Immature natural killer cell (primary cell): ENCODE data around the gene AFF2. TPM values are rescaled to one million over a fixed set of nuclear protein-coding genes. Genes with fewer than 3 reads are reported as not detected.

ENCODE experiments used
- DNase-seq, 3 donors: peaks; one replicate each; pipeline ENCODE4 v3.0.0; 2022; ENCODE audit warnings: mixed read lengths in 1 of 3
- H3K27ac Mint-ChIP-seq, 6 donors: one replicate each; pipeline ENCODE4 v1.8.0; 2020; ENCODE audit warnings: mixed read lengths in 6 of 6, mild to moderate bottlenecking in 5 of 6, inconsistent platforms in 4 of 6, moderate library complexity in 3 of 6
- H3K27me3 Mint-ChIP-seq, 3 donors: one replicate each; pipeline ENCODE4 v1.8.0; 2020 to 2021; ENCODE audit warnings: low read depth in 3 of 3, mild to moderate bottlenecking in 3 of 3, mixed read lengths in 3 of 3, moderate library complexity in 3 of 3, inconsistent platforms in 1 of 3
- H3K36me3 Mint-ChIP-seq, 3 donors: one replicate each; pipeline ENCODE4 v1.8.0; 2020; ENCODE audit warnings: mixed read lengths in 3 of 3, inconsistent platforms in 2 of 3, mild to moderate bottlenecking in 2 of 3
- H3K4me1 Mint-ChIP-seq, 2 donors: one replicate each; pipeline ENCODE4 v1.8.0; 2020; ENCODE audit warnings: inconsistent platforms in 2 of 2, mild to moderate bottlenecking in 2 of 2, mixed read lengths in 2 of 2, moderate library complexity in 1 of 2
- H3K4me3 Mint-ChIP-seq, 5 donors: one replicate each; pipeline ENCODE4 v1.8.0; 2020; ENCODE audit warnings: mild to moderate bottlenecking in 5 of 5, mixed read lengths in 5 of 5, inconsistent platforms in 3 of 5, moderate library complexity in 3 of 5
- H3K9me3 Mint-ChIP-seq, 6 donors: one replicate each; pipeline ENCODE4 v1.8.0; 2020; ENCODE audit warnings: mild to moderate bottlenecking in 6 of 6, mixed read lengths in 6 of 6, inconsistent platforms in 4 of 6, moderate library complexity in 3 of 6
- polyA plus RNA-seq, 3 donors: library from polyadenylated mRNA; unstranded; fragments of 300-500 nt; fragmentation: Illumina TruSeq; gene quantifications; one replicate each; pipeline ENCODE4 v1.2.3, GENCODE V29; 2021

AFF2 gene
- polyA plus RNA-seq, 3 donors from 2014 or later: not detected

DNA sequence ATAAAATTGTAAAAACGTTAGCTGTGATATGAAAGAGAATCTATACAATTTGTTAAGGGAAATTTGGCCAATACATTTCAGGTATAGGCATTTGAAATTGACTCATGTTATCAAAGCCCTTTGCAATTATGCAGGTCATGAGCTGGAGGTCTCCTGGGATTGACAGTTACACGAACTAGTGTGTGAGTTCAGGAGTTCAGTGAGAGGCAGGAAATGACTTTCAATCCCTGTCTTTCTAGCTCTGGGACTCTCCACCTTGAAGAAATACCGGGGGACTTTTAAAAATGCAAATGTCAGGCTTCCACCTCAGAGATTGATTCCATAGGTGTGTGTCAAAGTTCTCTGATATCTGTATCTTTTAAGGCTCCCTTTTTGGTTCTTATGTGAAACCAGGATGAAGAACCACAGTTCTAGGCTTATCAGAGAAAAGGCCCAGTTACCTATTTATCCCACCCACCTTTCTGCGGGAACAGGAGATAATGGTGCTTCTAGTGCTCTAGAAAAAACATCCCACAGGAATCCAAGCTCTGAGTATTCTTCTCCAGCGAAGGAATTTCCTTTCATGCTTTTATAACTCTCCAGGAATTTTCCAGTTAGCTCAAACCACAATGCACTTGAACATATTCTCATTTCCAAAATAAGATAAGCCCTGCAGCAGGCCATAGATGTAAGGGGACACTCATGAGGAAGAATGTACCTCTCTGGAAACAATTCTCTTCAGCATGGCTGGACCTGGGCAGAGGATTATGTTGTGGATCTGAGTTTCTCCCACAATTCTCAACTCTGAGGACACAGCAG is 503.6 kb downstream of the AFF2 start:
- Mint-ChIP-seq H3K27me3 (peaks cover 0 to 3% (median 2%) of the 10 kb centered on the region in 3 donors), H3K4me3 (no peak overlapping the region), H3K36me3 (no peaks in the 10 kb centered on the region), H3K27ac (no peak overlapping the region), H3K4me1 (no peaks in the 10 kb centered on the region), H3K9me3 (no peaks in the 10 kb centered on the region)
- DNase-seq: no peak

- Mint-ChIP-seq H3K9me3 (no peaks in the 10 kb centered on the region), H3K4me3 (no peak overlapping the region), H3K4me1 (no peaks in the 10 kb centered on the region), H3K27ac (no peak overlapping the region), H3K27me3 (peaks cover 0 to 3% (median 2%) of the 10 kb centered on the region in 3 donors), H3K36me3 (no peaks in the 10 kb centered on the region)
- no peak for DNase-seq
Measured at GRCh38 chrX:149004936-149005335, 504.5 kb downstream of the AFF2 start.

- DNase-seq: no peak
- H3K27ac Mint-ChIP-seq: no peak overlapping the region
- no peaks in the 10 kb centered on the region for H3K4me1 Mint-ChIP-seq
- no peaks in the 10 kb centered on the region for H3K36me3 Mint-ChIP-seq
- no peak overlapping the region for H3K4me3 Mint-ChIP-seq
- no peaks in the 10 kb centered on the region for H3K9me3 Mint-ChIP-seq
- peaks cover 0 to 3% (median 2%) of the 10 kb centered on the region in 3 donors for H3K27me3 Mint-ChIP-seq
Measured at GRCh38 chrX:149006235-149006634, 505.8 kb downstream of the AFF2 start.

DNA sequence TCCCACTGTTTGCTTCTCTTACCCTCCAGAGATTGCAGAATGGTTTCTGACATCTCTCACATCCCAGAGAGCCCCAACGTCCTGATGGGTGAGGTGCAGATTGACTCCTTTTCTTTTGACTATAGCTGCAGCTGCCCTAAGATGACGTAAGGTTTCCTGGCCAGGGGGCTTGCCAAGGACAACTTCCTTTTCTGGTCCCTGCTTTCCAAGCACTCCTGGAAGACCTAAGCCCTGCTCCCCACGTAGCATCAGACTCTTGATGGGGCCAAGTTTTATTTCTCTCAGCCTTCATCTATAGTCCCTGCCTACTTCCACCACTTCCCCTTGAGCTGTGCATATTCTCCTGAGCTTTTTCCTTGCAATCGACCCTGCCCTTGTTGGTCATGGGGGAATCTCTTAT is 507.0 kb downstream of the AFF2 start:
- Mint-ChIP-seq H3K4me1 (no peaks in the 10 kb centered on the region), H3K27ac (no peak overlapping the region), H3K4me3 (no peak overlapping the region), H3K27me3 (peaks cover 0 to 3% (median 0%) of the 10 kb centered on the region in 3 donors), H3K9me3 (no peaks in the 10 kb centered on the region), H3K36me3 (no peaks in the 10 kb centered on the region)
- no peak for DNase-seq

DNA sequence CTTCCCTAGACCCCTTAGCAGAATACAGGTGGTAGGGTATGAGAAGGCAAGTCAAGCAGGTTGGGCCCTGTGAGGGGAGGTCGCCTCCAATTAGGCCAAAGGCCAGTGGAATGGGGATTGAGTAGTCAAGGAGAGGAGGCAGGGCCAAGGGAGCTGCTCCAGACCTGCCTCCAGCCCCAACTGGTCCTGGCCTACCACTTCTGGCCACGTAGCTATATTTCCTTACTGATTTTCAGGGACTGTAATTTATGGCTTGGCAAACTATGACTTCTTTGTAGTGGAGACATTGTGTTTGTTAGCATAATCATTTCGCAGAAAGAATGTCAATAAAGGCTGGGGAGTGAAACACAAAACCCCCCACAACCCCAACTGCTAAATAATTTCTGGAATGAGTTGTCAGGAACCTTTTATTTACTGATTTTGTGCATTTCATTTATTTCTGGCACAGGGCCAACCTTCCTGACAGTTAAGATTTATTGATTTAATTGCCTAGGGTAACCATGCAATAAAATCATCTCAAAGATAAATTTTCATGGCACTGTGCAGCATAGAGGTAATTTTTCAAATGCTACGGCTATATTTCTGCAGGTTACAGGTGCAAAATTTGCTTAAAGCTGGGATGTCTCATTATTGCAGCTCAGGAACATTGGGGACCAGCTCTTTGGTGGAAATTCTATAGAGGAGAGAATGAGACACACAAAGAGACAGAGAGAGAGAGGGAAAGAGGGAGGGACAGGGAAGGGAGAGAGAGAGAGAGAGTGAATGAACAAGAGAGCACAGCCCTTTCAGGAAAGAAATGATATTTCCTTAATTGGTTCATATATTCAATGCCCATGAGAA is 509.8 kb downstream of the AFF2 start:
- DNase-seq: no peak
- no peak overlapping the region for H3K27ac Mint-ChIP-seq
- no peaks in the 10 kb centered on the region for H3K9me3 Mint-ChIP-seq
- no peaks in the 10 kb centered on the region for H3K4me1 Mint-ChIP-seq
- H3K4me3 Mint-ChIP-seq: no peak overlapping the region
- peaks cover 0 to 1% (median 0%) of the 10 kb centered on the region in 3 donors for H3K27me3 Mint-ChIP-seq
- H3K36me3 Mint-ChIP-seq: no peaks in the 10 kb centered on the region

DNA sequence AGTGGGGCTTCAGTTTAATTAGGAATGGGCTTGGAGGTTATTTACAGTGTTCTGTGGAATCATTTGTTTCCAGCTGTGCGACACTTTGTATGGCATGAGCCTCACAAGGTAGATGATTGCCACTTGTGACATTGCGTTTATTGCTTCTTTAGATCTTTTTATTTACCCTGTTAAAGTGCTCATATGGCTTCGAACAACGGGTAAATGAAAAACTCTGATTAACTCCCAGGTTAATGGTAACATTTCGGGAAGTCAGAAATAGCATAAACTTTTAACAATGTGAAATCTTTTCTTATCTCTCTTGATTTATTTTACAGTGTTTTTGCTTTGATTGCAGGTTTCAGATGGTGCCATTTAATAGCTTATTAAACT is 510.4 kb downstream of the AFF2 start:
- Mint-ChIP-seq H3K9me3 (no peaks in the 10 kb centered on the region), H3K36me3 (no peaks in the 10 kb centered on the region), H3K27me3 (peaks cover 0 to 1% (median 0%) of the 10 kb centered on the region in 3 donors), H3K4me3 (no peak overlapping the region), H3K27ac (no peak overlapping the region), H3K4me1 (no peaks in the 10 kb centered on the region)
- no peak for DNase-seq

GRCh38 chrX:149013081-149013480 is 512.7 kb downstream of the AFF2 start:
- DNase-seq: no peak
- no peaks in the 10 kb centered on the region for H3K9me3 Mint-ChIP-seq
- H3K4me3 Mint-ChIP-seq: no peak overlapping the region
- peaks cover 0 to 1% (median 0%) of the 10 kb centered on the region in 3 donors for H3K27me3 Mint-ChIP-seq
- no peaks in the 10 kb centered on the region for H3K36me3 Mint-ChIP-seq
- no peak overlapping the region for H3K27ac Mint-ChIP-seq
- no peaks in the 10 kb centered on the region for H3K4me1 Mint-ChIP-seq

DNA sequence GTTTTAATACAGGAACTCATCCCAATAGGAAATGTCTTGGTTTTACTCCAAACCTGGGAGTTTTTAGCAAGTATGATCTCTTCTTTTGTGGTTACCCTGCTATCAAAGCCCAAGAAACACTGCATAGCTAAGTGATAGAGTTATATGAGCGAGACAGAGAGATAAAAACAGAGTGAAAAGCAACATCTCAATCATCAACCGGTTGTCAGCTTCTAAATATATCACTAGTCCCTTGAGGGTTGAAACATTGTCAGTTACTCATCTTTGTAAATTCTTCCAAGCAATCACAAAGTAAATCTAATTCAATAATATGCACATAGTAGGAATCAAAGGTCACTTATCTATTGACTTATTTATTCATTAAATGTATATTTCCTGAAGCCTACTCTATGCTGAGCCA is 520.7 kb downstream of the AFF2 start:
- no peak overlapping the region for H3K4me3 Mint-ChIP-seq
- H3K27me3 Mint-ChIP-seq: peaks cover 0 to 6% (median 2%) of the 10 kb centered on the region in 3 donors
- no peak for DNase-seq
- no peaks in the 10 kb centered on the region for H3K36me3 Mint-ChIP-seq
- H3K9me3 Mint-ChIP-seq: peaks cover 0 to 9% (median 3%) of the 10 kb centered on the region in 6 donors
- H3K4me1 Mint-ChIP-seq: no peaks in the 10 kb centered on the region
- H3K27ac Mint-ChIP-seq: no peak overlapping the region

GRCh38 chrX:149022485-149022884 is 522.1 kb downstream of the AFF2 start:
- peaks cover 0 to 6% (median 2%) of the 10 kb centered on the region in 3 donors for H3K27me3 Mint-ChIP-seq
- H3K4me1 Mint-ChIP-seq: no peaks in the 10 kb centered on the region
- peaks cover 0 to 9% (median 3%) of the 10 kb centered on the region in 6 donors for H3K9me3 Mint-ChIP-seq
- no peak overlapping the region for H3K4me3 Mint-ChIP-seq
- no peaks in the 10 kb centered on the region for H3K36me3 Mint-ChIP-seq
- H3K27ac Mint-ChIP-seq: no peak overlapping the region
- DNase-seq: no peak

DNA sequence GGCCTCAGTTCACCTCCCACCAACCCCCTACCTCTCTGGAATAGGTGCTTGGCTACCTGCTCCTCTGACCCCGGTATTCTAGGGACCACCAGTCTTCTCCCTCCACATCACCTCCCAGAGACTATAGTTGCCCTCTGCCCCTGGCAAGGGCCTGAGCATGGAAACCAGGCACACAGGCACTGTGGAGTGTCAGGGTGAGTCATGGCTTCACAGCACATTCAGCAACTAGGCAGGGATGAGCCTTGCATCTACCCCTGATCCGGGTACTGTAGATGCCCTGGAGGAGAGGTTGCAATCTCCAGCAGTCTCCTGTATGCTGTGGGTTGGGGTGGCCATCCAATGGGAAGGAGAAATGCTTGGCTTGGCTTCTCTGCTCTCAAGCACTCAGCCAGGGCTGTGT is 532.0 kb downstream of the AFF2 start:
- Mint-ChIP-seq H3K9me3 (no peaks in the 10 kb centered on the region), H3K36me3 (no peaks in the 10 kb centered on the region), H3K4me3 (no peak overlapping the region), H3K4me1 (no peaks in the 10 kb centered on the region), H3K27me3 (peaks cover 0 to 3% (median 0%) of the 10 kb centered on the region in 3 donors), H3K27ac (no peak overlapping the region)
- no peak for DNase-seq

DNA sequence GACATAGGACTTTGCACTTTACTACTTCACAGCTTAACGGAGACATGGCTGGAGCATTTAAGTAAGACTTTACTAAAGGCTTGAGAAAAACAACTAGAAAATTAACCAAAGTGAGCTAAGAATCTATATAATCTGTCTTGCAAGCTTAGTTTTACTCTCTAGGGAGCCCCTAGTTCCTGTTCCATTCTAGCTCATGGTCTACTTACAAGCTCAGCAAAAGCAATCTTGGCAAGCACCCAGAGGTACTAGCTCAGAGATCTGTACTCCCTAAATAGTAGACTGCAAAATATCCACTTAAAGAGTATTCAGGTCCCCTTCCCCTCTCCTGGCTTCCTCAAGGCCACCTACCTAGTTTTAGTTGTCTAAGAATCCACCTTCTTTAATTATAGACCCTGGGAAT is 535.7 kb downstream of the AFF2 start:
- no peak for DNase-seq
- Mint-ChIP-seq H3K9me3 (no peaks in the 10 kb centered on the region), H3K36me3 (no peaks in the 10 kb centered on the region), H3K4me1 (no peaks in the 10 kb centered on the region), H3K27me3 (peaks cover 0 to 3% (median 0%) of the 10 kb centered on the region in 3 donors), H3K4me3 (no peak overlapping the region), H3K27ac (no peak overlapping the region)

DNA sequence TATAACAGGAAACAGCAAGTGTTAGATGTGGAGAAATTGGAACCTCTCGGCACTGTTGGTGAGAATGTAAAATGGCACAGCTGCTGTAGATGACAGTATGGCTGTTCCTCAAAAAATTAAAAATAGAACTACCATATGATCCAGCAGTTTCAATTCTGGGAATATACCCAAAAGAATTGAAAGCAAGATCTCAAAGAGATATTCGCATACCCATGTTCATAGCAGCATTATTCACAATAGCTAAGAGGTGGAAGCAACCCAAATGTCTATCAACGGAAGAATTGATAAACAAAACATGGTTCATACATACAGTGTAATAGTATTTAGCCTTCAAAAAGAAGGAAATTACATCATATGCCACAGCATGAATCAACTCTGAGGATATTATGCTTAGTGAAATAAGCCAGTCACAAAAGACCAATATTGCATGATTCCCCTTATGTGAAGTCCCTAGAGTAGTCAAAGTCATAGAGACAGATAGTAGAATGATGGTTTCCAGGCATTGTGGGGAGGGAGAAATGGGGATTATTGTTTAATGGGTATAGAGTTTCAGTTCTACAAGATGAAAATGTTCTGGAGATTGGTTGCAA is 537.0 kb downstream of the AFF2 start:
- no peaks in the 10 kb centered on the region for H3K36me3 Mint-ChIP-seq
- H3K27me3 Mint-ChIP-seq: peaks cover 0 to 3% (median 0%) of the 10 kb centered on the region in 3 donors
- H3K4me3 Mint-ChIP-seq: no peak overlapping the region
- H3K27ac Mint-ChIP-seq: no peak overlapping the region
- no peaks in the 10 kb centered on the region for H3K9me3 Mint-ChIP-seq
- no peak for DNase-seq
- H3K4me1 Mint-ChIP-seq: no peaks in the 10 kb centered on the region

DNA sequence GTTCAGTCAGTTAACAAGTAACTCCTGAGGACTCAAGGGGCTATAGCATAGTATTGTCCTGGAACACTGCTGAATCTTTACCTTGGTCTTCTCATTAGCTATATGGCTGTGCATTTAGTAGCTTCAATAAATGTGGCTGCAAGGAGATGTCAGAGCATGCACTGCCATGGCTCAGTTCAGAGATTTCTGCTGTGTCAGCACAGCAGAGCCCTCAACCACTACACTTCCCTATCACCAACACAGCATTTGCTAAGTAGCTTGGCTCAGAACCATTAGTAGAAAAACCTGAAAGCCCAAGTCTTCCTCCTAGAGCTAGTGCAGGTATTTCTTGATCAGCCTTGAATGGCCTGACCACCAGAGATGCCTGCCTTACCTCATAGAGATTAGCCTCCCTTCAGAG is 538.6 kb downstream of the AFF2 start:
- H3K36me3 Mint-ChIP-seq: no peaks in the 10 kb centered on the region
- no peaks in the 10 kb centered on the region for H3K9me3 Mint-ChIP-seq
- H3K27me3 Mint-ChIP-seq: peaks cover 0 to 3% (median 0%) of the 10 kb centered on the region in 3 donors
- H3K27ac Mint-ChIP-seq: no peak overlapping the region
- no peaks in the 10 kb centered on the region for H3K4me1 Mint-ChIP-seq
- H3K4me3 Mint-ChIP-seq: no peak overlapping the region
- no peak for DNase-seq
